NCI-H1694 (cell line): Measurements from ENCODE around the gene FMN1.
"Not testable (repeated sequence)": the region's sequence is repeated elsewhere in the genome, so short reads cannot be mapped to it uniquely, and the experiment has no call there.

Experiments
- DNase-seq: peaks from one replicate; lab custom pipeline; 2025; lab: John Stamatoyannopoulos, UW

FMN1 gene

GRCh38 chr15:32967521-32967920 lies 227.0 kb downstream of the FMN1 start:
- no peak for DNase-seq

DNA sequence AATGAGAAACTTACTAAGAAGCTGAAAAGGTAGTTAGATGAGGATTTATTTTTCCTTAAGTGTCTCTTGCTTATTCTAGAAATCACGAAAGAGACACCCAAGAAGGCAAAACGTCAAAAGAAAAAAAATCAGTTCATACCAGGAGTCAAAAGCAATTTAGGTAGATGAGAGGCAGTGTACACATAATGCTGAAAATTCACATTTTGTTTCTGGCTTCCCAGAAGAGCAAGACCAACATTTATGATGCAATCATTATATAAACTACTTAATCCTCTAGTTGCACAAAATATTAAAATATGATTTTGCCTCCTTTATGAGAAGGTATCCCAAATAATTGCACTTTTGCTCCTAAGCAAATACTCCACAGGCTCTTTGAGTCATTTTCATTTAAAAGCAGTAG lies 228.0 kb downstream of the FMN1 start:
- DNase-seq, result no peak

DNA sequence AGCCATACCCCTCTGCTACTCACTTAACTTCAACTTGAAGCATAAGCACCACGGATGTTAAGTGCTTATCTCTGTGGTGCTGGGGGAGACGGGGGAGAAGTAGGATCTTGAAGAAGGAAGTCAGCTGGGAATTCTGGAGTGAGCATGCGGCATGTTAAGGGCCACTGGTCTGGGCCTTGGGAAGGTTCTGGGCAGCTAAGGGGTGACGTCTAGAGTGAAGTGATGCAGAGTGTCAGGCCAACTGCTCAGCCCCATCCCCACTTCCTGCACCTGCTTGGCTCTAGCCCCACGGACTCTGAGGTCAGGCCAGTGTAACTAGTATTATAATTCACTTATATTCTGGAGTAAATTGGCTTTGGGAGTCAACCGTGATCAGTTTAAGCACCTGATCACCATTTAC lies 228.6 kb downstream of the FMN1 start:
- no peak for DNase-seq

DNA sequence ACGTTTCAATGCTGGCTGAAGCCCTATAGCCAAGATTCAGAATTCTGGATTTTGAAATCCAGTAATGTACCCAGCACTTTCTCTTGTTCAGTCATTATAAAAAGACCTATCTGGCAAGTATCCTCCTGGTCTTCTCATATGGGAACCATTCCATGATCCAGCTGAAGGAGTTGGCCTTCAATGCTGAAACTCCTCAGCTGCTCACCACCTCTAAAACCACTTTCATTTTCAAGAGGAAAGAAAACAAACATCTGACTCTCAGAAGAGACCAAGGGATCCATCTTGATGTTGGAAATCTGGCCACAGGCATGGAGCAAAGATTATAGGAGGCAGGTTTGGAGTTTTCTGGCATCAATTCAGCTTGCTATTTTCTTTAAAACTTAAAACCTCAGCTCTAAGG lies 235.4 kb downstream of the FMN1 start:
- DNase-seq, result no peak

DNA sequence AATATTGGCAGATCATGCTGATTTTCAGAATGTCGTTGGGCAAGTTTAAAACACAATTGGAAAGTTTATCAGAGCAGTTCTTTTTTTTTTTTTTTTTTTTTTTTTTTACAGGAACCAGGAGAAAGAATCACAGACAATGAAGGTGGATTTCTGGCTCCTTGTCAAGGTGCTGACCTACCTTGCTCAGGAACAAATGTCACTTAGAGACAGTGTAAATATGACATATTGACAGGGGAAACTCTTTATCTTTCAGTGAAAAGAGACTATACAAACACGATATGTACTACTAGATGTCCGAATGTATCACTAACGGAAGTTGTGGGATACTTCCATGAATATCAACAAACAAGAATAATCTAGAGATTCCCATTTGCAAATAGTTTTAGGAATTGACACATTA lies 237.3 kb downstream of the FMN1 start:
- DNase-seq, result no peak

DNA sequence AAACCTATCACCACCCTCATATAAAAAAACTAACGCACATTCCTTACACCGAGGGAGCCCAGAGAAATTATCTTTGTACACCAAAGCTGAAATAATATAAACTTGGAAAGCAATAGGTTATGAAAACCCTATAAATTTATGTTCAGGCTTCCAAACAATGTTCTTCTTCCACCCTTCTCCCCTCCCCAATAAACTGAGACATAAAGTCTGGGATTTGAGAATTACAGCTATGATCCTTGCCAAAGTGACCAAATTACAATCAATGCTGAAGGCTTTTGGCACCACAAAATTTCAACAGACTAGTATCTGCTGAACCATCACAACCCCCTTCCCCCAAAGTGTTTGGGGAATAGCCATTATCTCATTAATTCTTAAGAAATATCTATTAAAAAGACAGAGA lies 237.8 kb downstream of the FMN1 start:
- no peak for DNase-seq

DNA sequence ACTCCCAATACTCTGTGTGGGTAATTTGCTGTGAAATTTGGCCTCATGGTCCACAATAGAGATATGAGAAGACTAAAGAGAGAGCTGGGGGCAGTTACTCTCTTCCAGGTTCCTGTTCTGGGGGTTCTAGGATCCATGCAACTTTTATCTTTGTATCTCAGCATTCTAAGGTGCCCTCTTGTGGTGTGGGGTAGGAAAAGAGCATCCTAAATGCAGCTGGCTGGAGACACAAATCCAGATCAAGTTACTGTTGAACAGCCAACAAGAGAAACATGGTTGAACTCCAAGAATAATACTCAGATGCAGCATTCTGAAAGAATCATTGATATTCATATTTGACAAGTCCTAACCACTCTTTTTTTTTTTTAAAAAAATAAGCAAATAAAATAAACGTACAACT lies 238.5 kb downstream of the FMN1 start:
- no peak for DNase-seq

DNA sequence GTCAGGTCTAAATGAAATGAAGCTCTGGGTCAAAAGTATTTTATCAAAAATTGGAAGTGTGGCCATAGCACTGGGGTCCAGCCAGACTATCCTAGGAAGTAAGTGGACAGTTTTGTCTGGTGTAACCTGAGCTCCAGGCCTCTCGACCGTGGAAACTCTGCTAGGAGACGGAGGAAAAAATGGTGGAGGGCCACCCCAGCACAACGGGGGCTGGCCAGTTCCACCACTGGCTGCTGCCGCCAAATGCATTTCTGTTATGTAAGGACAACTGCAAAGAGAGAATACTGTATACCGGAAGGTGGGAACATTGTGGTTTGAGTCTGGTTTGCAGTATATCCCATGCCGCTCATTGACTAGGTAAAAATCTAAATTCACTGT lies 241.0 kb downstream of the FMN1 start:
- no peak for DNase-seq

DNA sequence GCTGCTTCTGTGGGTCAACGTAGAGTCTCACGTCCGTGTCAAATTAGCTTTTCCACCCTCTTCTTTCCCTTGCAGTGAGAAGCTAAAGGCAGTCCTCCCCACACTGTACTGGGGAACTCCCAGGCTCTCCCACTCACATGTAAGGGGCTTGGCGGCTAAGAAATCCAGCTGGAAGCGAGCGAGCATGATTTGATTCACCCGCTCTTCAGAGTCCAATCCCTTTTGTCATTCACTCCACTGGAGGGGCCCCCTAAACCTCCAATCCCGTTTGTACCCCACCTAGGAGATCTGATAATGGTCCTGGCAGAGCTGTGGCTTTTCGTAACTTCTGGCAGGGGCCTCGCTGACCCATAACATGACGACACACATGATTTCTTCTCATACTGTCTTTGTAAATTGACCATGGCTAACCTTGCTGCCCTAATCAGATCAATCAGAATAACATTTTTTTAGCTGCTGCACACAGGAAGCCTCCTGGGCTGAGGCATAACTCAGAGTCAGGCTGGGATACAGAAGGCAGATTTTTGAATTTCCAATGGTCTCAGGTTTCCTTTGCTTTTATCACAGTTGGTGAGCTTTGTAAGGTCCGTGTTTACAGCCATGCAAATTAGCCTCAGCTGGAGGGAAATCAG lies 241.5 kb downstream of the FMN1 start:
- DNase-seq, result no peak

DNA sequence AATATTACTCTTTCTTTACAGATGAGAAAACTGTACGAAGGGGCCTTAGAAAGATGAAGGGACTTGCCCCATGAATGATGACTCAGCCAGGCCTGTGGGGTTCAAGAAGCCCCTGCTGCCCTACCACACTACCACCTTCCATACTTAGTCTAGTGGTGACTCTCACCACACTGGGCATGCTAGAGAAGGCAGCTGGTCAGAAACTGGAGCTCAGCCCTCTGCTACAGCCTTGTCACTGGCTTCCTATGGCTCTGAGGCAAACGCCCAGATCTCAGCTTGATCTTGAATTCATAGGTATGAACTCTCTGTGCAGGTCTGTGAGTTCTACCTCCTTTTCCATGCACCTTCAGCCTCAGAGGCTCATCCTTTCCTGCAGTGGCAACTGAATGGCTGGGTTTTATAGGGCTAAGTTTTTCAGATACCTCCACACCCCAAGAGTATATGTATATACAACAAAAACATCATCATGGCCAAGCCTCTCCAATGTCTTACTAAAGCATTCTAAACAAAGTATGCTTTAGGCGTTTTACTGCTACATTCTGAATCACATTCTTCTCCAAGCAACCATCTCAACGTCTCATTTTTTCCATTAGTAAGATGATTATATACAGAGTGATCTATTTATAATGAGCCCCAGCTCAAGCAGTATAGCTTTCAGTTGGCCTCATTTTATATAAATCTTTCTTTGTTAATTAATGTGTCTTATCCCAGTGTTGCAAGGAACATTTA lies 242.6 kb downstream of the FMN1 start:
- no peak for DNase-seq

DNA sequence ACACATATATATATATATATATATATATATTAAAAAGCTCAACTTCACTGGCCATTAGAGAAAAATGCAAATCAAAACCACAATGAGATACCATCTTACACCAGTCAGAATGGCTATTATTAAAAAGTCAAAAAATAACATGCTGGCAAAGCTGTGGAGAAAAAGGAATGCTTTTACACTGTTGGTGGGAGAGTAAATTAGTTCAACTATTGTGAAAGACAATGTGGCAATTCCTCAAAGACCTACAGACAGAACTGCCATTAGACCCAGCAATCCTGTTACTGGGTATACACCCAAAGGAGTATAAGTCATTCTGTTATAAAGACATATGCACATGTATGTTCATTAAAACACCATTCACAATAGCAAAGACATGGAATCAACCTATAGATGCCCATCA lies 244.5 kb downstream of the FMN1 start:
- DNase-seq, result not testable (repeated sequence)

DNA sequence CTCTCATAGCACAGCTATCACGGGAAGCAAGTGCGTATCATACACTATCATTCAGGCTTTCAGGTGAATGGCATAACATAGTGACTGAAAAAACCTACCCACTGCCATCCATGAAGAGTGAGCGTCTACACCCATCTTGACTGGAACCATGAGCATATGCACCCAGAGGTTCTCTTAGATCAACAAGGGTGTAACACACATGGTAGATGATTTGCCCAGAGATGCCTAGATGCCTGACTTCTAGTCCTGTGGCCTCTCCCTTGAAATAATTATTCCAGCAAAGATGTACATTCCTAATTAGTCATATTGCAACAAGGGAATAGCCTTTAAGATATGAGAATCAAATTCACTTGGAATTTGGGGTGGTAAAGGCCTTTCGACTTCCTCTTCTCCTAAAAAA lies 248.3 kb downstream of the FMN1 start:
- DNase-seq, result no peak

- DNase-seq, result no peak
Measured at GRCh38 chr15:32944431-32944830, 250.1 kb downstream of the FMN1 start.

DNA sequence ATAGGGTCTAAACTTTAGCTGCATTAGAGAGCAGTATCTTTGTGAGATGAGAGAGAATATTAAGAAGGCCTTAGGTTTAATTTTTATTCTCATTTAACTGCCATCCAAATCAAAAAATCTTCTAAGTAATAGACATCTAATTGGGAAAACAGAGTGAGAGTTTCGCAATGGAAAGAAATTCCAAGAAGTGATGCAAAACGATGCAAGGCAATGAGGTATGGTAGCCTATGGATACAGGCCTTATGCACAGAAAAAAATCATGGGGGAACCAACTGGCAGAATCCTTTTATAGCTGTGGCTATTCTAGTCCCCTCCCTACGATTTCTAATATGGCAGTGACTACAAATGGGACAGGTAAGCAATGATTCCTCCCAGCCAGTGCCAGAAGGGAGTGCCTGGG lies 250.8 kb downstream of the FMN1 start:
- no peak for DNase-seq

DNA sequence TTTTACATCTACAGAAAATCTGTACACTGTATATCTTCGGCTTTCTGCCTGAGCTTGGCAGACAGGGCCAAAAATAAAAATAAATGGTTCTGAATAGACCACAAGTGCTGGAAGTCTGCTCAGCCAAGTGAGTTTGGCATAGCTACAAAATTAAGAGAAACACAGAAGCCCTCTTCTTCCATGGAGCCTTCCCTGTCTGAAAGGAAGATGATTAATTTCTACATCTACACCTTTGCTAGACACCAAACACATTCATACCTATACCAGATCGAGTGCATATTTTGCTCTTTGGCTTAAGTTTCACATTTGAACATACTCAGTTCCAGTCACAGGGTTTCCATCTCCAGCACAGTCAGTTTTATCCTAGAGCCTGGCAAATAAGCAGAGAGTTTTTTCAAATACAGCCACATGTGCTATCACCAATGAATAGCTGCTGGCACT lies 252.1 kb downstream of the FMN1 start:
- DNase-seq, result no peak

DNA sequence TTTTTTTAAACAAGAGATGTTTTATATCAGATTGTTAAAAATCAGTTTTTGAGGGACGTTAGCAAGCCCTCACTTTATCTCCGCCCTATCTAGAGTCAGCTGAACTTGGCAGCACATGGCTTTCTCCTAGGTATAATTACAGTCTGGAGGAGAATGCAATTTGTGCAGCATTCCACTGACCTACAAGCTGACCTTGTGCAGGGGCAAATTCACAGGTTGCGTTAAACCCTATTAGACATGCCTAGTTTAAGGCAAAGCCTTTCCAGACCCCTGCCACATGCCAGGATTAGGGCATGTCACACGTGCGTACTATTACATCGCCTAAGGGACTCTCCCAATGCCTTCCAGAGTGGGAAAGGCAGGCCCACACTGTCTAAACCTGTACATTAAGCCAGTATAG lies 252.7 kb downstream of the FMN1 start:
- no peak for DNase-seq

GRCh38 chr15:32936976-32937375 lies 257.5 kb downstream of the FMN1 start:
- no peak for DNase-seq

DNA sequence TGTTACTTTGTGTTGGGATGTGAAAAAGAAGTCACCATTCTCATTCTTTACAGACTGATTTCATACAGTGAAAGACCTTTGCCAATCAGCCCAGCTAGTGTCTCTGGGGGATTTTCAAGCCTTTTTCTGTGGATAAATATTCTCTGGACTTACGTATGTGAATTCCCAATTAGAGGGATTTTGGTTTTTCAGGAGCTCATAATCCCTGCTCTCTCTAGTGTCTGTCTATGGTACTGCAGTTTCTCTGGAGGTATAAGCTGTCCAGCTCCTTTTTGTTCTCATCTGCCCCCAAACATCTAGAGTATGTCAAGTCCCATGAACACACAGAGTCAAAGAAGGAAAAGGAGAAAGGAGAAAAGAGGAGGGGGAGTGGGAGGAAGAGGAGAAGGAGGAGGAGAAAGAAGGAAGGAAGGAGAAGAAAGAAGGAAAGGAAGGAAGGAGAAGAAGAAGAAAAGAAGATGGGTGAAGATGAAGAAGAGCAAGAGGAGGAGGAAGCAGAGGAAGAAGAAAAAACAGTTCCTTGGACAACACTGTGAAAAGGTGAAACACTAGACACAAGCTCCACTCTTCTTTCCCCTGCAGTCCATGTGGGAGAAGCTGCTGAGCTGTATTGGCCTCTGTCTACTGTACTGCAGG lies 258.1 kb downstream of the FMN1 start:
- no peak for DNase-seq

- DNase-seq, result no peak
Measured at GRCh38 chr15:32935139-32935538, 259.4 kb downstream of the FMN1 start.

- DNase-seq, result no peak
Measured at GRCh38 chr15:32933236-32933635, 261.3 kb downstream of the FMN1 start.

- no peak for DNase-seq
Measured at GRCh38 chr15:32928876-32929275, 265.6 kb downstream of the FMN1 start.

- DNase-seq, result no peak
Measured at GRCh38 chr15:32927124-32927523, 267.4 kb downstream of the FMN1 start.

DNA sequence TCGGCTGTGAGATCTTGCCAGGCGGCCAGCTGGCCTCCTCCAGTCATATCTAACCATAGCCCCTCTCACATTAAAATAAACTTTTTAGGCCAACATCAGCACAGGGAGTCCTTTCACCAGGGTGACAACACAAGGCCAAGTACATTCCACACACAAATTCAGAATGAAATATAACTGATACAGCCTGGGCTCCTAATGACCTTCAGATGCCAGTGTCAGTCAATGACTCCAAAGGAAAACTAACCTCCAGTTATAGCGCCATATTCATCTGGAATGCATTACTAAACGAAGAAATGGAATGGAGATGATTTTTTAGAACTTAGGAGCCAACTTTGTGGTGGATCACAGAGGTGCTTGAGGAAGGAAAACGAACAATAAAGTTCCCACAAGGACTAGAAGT lies 271.3 kb downstream of the FMN1 start:
- DNase-seq, result no peak

DNA sequence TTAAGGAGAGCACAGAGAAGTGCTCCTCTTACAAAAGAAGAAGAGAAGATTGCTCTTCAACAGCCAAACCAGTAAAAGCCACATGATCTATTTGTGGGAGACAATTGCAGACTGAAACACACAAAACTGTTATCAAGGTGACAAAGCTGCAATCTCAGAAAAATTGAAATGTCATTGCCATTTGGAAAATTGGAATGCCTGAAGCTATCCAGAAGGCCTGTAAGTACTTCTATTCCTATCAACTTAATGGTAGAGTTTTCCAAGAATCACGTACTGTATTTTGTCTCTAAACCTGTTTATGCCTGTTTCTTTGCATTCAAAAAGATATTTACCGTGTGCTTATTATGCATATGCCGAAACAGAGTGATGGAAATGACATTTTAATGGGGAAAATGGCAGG lies 272.0 kb downstream of the FMN1 start:
- DNase-seq, result no peak
